Esophagus muscularis mucosa (tissue), 4 donors: ENCODE measurements around the gene DNAJC27. TPM values are rescaled to one million over a fixed set of nuclear protein-coding genes. Genes with fewer than 3 reads are reported as not detected.

ENCODE experiments used
- DNase-seq: peaks from one replicate; pipeline ENCODE4 v3.0.0-alpha.2; 2017; ENCODE audit errors: extremely low spot score
- H3K27ac ChIP-seq, 4 donors: fragments of 200-600 bp; sonication (generic); replicated peaks in 1 of 4; 1 replicate in 3 of 4; 2 replicates in 1 of 4; pipeline ENCODE4 v1.5.1; 2016 to 2019; ENCODE audit warnings: mild to moderate bottlenecking in 1 of 4
- H3K27me3 ChIP-seq, 4 donors: fragments of 200-600 bp; sonication (generic); one replicate each; pipeline versions ENCODE4 v1.5.1 to v1.6.0; 2016 to 2019
- H3K36me3 ChIP-seq, 4 donors: fragments of 200-600 bp; sonication (generic); one replicate each; pipeline ENCODE4 v1.5.1; 2016 to 2019
- H3K4me1 ChIP-seq, 4 donors: fragments of 200-600 bp; sonication (generic); one replicate each; pipeline ENCODE4 v1.5.1; 2016 to 2019
- H3K4me3 ChIP-seq, 4 donors: fragments of 200-600 bp; sonication (generic); 1 replicate in 2 of 4; 2 replicates in 2 of 4; pipeline ENCODE4 v1.5.1; 2016 to 2019; ENCODE audit warnings: mild to moderate bottlenecking in 4 of 4, moderate library complexity in 1 of 4
- H3K9me3 ChIP-seq, 4 donors: fragments of 200-600 bp; sonication (generic); 1 replicate in 3 of 4; 2 replicates in 1 of 4; pipeline ENCODE4 v1.5.1; 2016 to 2019
- CTCF ChIP-seq, 3 experiments: fragments of 200-600 bp in 2 of 3; fragments of 450-650 bp in 1 of 3; sonication (generic) in 2 of 3; IDR thresholded peaks; one replicate each; pipeline ENCODE4 v1.5.1; 2017 to 2019; ENCODE audit warnings: antibody characterized with exemption in 3 of 3, mild to moderate bottlenecking in 2 of 3, moderate library complexity in 1 of 3
- EP300 ChIP-seq: sonication (generic); formaldehyde crosslinking; IDR thresholded peaks from one replicate; pipeline ENCODE4 v1.6.1; 2017; ENCODE audit warnings: antibody characterized with exemption
- POLR2A ChIP-seq: fragments of 450-650 bp; IDR thresholded peaks from one replicate; pipeline ENCODE4 v1.6.1; 2017; ENCODE audit warnings: antibody characterized with exemption, moderate library complexity, mild to moderate bottlenecking, low read depth
- POLR2AphosphoS5 ChIP-seq, 2 donors: sonication (generic); formaldehyde crosslinking; IDR thresholded peaks; one replicate each; pipeline ENCODE4 v1.6.1; 2017; ENCODE audit warnings: antibody characterized with exemption in 2 of 2
- WGBS: methylation state at CpG from one replicate; pipeline ENCODE4 v1.1.5; 2018; 5-methylcytosine and 5-hydroxymethylcytosine counted together
- intact Hi-C: fragments of 100-400 bp; cut with DNase I; formaldehyde crosslinking; loops from one replicate; pipeline ENCODE4 v1.15.1; 2023
- total RNA-seq, 4 donors: library from RNA; depleted of rRNA; stranded (reverse); fragments of >200 nt; gene quantifications; one replicate each; pipeline versions ENCODE4 v1.1.0 to v1.2.1, GENCODE V29; 2016

DNAJC27 gene
- total RNA-seq, 4 donors from 2014 or later: 5.8 to 8.6 (median 7.5) TPM

DNA sequence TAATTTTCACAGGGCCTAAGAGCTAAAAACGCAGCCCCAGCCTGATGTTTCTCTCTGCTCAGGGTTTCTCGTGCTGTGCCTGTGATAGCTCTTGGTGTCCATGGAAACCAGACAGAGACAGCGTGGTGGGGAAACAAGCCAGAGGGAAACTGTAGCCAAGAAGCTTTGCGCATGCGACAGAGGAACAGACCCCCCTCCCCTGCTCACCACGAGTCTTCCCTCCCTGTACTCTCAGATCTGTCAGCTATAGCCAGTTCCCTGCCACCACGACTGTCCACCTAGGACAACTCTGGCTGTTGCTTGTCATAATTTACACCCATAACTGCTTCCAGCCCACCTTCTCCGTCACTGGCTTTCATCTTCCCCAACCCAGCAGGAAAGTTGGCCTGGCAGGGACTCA, 13.2 kb upstream of the DNAJC27 start:
- H3K27ac ChIP-seq: peak overlapping the region; percentile 44 to 72 (median 56)
- no peak for TF ChIP-seq POLR2A
- TF ChIP-seq POLR2AphosphoS5 (IDR thresholded peaks at IDR 0.05): peak in 1 of 2 donors; percentile 56
- no peaks in the 10 kb centered on the region for H3K9me3 ChIP-seq
- H3K4me3 ChIP-seq: no peak overlapping the region
- 15% methylated on average over 8 of the region's 8 CpGs for WGBS
- intact Hi-C loops: loop anchor here (10.0 kb wide), 1 partner anchor 210 kb away; no protein-coding TSS in a partner anchor
- peaks cover 20 to 34% (median 33%) of the 10 kb centered on the region in 4 donors for H3K4me1 ChIP-seq
- DNase-seq: no peak
- no peaks in the 10 kb centered on the region for H3K27me3 ChIP-seq
- peaks cover 0 to 3% (median 0%) of the 10 kb centered on the region in 4 donors for H3K36me3 ChIP-seq

- WGBS: 63% methylated on average over 3 of the region's 3 CpGs
Measured at GRCh38 chr2:24981411-24982136, 9.8 kb upstream of the DNAJC27 start.

DNA sequence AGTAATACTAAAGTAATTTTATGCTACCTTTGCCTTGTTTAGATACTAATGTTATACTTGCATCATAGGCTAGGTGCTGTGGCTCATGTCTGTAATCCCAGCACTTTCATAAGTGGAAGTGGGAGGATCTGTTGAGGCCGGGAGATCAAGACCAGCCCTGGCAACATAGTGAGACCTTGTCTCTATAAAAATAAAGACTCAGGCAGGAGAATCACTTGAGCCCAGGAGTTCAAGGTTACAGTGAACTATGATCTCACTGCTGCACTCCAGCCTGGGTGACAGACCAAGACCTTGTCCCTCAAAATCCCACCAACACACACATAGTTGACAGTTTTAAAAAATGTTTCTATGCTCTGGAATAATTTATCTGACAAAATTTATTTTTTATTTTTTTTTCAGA, 6.9 kb upstream of the DNAJC27 start:
- H3K36me3 ChIP-seq: peaks cover 0 to 10% (median 7%) of the 10 kb centered on the region in 4 donors
- WGBS: 77% methylated on average over 1 of the region's 1 CpG

More at GRCh38 chr2:24981411-24982136, 9.8 kb upstream of the DNAJC27 start:
- Histone ChIP-seq H3K27me3 (no peaks in the 10 kb centered on the region), H3K36me3 (peaks cover 0 to 10% (median 7%) of the 10 kb centered on the region in 4 donors), H3K4me1 (peaks cover 20 to 32% (median 30%) of the 10 kb centered on the region in 4 donors), H3K4me3 (no peak overlapping the region), H3K9me3 (no peaks in the 10 kb centered on the region), H3K27ac (no peak overlapping the region)
- TF ChIP-seq EP300 (no peak), CTCF (IDR thresholded peaks at IDR 0.05) (no peak), POLR2AphosphoS5 (IDR thresholded peaks at IDR 0.05) (no peak)
- DNase-seq: no peak
- intact Hi-C loops: loop anchor here (10.0 kb wide), 1 partner anchor 213 kb away; no protein-coding TSS in a partner anchor

DNA sequence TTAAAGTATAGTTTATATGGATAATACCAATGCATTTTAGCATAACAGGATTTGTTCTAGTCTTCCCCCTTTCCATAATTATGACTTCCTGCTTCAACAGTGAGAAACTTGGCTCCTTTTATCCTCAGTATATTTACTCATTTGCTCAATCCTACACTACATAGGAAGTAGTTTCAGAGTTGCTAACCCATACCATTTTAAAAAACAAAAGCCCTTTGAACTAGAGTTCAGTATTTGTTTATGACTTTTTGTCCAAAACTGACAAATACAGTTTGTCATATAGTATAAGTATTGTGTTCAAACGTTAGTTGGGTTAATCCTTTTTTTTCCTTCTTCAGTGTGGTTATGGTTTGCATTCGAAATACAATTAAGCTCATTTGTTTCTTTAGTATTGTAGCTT, 5.9 kb upstream of the DNAJC27 start:
- Histone ChIP-seq H3K4me1 (peaks cover 4 to 31% (median 28%) of the 10 kb centered on the region in 4 donors), H3K4me3 (no peak overlapping the region), H3K9me3 (no peaks in the 10 kb centered on the region), H3K27me3 (no peaks in the 10 kb centered on the region), H3K27ac (no peak overlapping the region), H3K36me3 (peaks cover 0 to 10% (median 7%) of the 10 kb centered on the region in 4 donors)
- TF ChIP-seq EP300 (no peak), CTCF (IDR thresholded peaks at IDR 0.05) (no peak), POLR2AphosphoS5 (IDR thresholded peaks at IDR 0.05) (no peak), POLR2A (no peak)
- WGBS: 73% methylated on average over 2 of the region's 2 CpGs
- intact Hi-C loops: loop anchor here (5.0 kb wide), 1 partner anchor 65 kb away; the partner anchor contains the start of gene EFR3B
- DNase-seq: no peak

More for the DNA sequence above, 6.9 kb upstream of the DNAJC27 start:
- intact Hi-C loops: loop anchor here (5.0 kb wide), 1 partner anchor 64 kb away; the partner anchor contains the start of gene EFR3B
- Histone ChIP-seq H3K27me3 (no peaks in the 10 kb centered on the region), H3K4me3 (no peak overlapping the region), H3K9me3 (no peaks in the 10 kb centered on the region), H3K4me1 (peaks cover under 1 to 22% (median 18%) of the 10 kb centered on the region in 4 donors), H3K27ac (no peak overlapping the region)
- DNase-seq: no peak
- TF ChIP-seq CTCF (IDR thresholded peaks at IDR 0.05): no peak
- TF ChIP-seq POLR2A: no peak
- no peak for TF ChIP-seq EP300
- no peak for TF ChIP-seq POLR2AphosphoS5 (IDR thresholded peaks at IDR 0.05)

GRCh38 chr2:24973812-24974211, 2.1 kb upstream of the DNAJC27 start:
- DNase-seq: no peak
- Histone ChIP-seq H3K4me1 (peaks cover 4 to 31% (median 29%) of the 10 kb centered on the region in 4 donors), H3K27ac (peak overlapping the region; percentile 93 to 99 (median 96)), H3K27me3 (no peaks in the 10 kb centered on the region), H3K4me3 (no peak overlapping the region), H3K9me3 (no peaks in the 10 kb centered on the region), H3K36me3 (no peaks in the 10 kb centered on the region)
- no peak for TF ChIP-seq POLR2AphosphoS5 (IDR thresholded peaks at IDR 0.05)
- no peak for TF ChIP-seq EP300
- no peak for TF ChIP-seq POLR2A
- TF ChIP-seq CTCF (IDR thresholded peaks at IDR 0.05): no peak
- intact Hi-C loops: no loop called here
- WGBS: 79% methylated on average over 4 of the region's 4 CpGs
